Lower leg skin (tissue), 4 donors: Measurements from ENCODE around the gene BICDL1. TPM values are rescaled to one million over a fixed set of nuclear protein-coding genes. Genes with fewer than 3 reads are reported as not detected.

Experiments
- DNase-seq, 2 donors: peaks; one replicate each; pipeline ENCODE4 v3.0.0-alpha.2; 2019; ENCODE audit warnings: low spot score in 2 of 2
- H3K4me3 ChIP-seq: fragments of 200-600 bp; sonication (generic); 2 replicates; pipeline ENCODE4 v1.5.1; 2017; ENCODE audit warnings: mild to moderate bottlenecking, low read depth; ENCODE audit not compliant: poor library complexity, severe bottlenecking
- CTCF ChIP-seq, 3 donors: fragments of 450-650 bp; IDR thresholded peaks; one replicate each; pipeline ENCODE4 v1.5.1; 2016; ENCODE audit warnings: antibody characterized with exemption in 3 of 3, mild to moderate bottlenecking in 3 of 3, moderate library complexity in 2 of 3
- POLR2A ChIP-seq, 2 donors: fragments of 450-650 bp; IDR thresholded peaks; one replicate each; pipeline ENCODE4 v1.6.1; 2016 to 2017; ENCODE audit warnings: antibody characterized with exemption in 2 of 2, mild to moderate bottlenecking in 1 of 2, moderate library complexity in 1 of 2
- WGBS, 2 donors: methylation state at CpG; one replicate each; pipeline ENCODE4 v1.1.5; 2018; 5-methylcytosine and 5-hydroxymethylcytosine counted together
- intact Hi-C: fragments of 100-400 bp; cut with DNase I; formaldehyde crosslinking; loops from one replicate; pipeline ENCODE4 v1.15.0; 2023; ENCODE audit warnings: low total_unique reads
- total RNA-seq, 4 donors: library from RNA; depleted of rRNA; stranded (reverse); fragments of >200 nt; gene quantifications; one replicate each; pipeline ENCODE4 v1.1.0, GENCODE V29; 2016

BICDL1 gene
- total RNA-seq, 4 donors from 2014 or later, result 98.2 to 190 (median 131) TPM

- TF ChIP-seq POLR2A (IDR thresholded peaks at IDR 0.05) (no peak), CTCF (IDR thresholded peaks at IDR 0.05) (no peak)
- intact Hi-C loops, result no loop called here
- 88 to 95% methylated on average over 3 of the region's 3 CpGs for WGBS, 2 donors
- H3K4me3 ChIP-seq, result no peak overlapping the region
- no peak for DNase-seq
Measured at GRCh38 chr12:120051535-120051934, 62.5 kb downstream of the BICDL1 start.

- no peak for TF ChIP-seq POLR2A (IDR thresholded peaks at IDR 0.05)
- TF ChIP-seq CTCF (IDR thresholded peaks at IDR 0.05), result no peak
- WGBS, 2 donors, result 63% methylated on average over 4 of the region's 4 CpGs
- no peak overlapping the region for H3K4me3 ChIP-seq
- intact Hi-C loops, result no loop called here
- peak in 1 of 2 donors; percentile 39 for DNase-seq
Measured at GRCh38 chr12:120054293-120054692, 65.3 kb downstream of the BICDL1 start.

GRCh38 chr12:120055231-120056000 lies 66.4 kb downstream of the BICDL1 start:
- no peak overlapping the region for H3K4me3 ChIP-seq
- WGBS, 2 donors, result 45 to 51% methylated on average over 2 of the region's 2 CpGs
- intact Hi-C loops, result no loop called here
- DNase-seq, result no peak
- no peak for TF ChIP-seq POLR2A (IDR thresholded peaks at IDR 0.05)
- TF ChIP-seq CTCF (IDR thresholded peaks at IDR 0.05), result no peak

- no peak overlapping the region for H3K4me3 ChIP-seq
- no peak for TF ChIP-seq CTCF (IDR thresholded peaks at IDR 0.05)
- TF ChIP-seq POLR2A (IDR thresholded peaks at IDR 0.05), result no peak
- DNase-seq, result peak in 1 of 2 donors; percentile 82
- WGBS, 2 donors, result 64 to 79% methylated on average over 5 of the region's 5 CpGs
- intact Hi-C loops, result no loop called here
Measured at GRCh38 chr12:120056739-120057138, 67.7 kb downstream of the BICDL1 start.

- intact Hi-C loops, result no loop called here
- H3K4me3 ChIP-seq, result no peak overlapping the region
- DNase-seq, result no peak
- WGBS, 2 donors, result 53 to 59% methylated on average over 1 of the region's 1 CpG
- TF ChIP-seq CTCF (IDR thresholded peaks at IDR 0.05) (no peak), POLR2A (IDR thresholded peaks at IDR 0.05) (no peak)
Measured at GRCh38 chr12:120060196-120060595, 71.2 kb downstream of the BICDL1 start.

- no peak overlapping the region for H3K4me3 ChIP-seq
- DNase-seq, result no peak
- intact Hi-C loops, result no loop called here
- TF ChIP-seq POLR2A (IDR thresholded peaks at IDR 0.05), result no peak
- no peak for TF ChIP-seq CTCF (IDR thresholded peaks at IDR 0.05)
- 62 to 75% methylated on average over 5 of the region's 5 CpGs for WGBS, 2 donors
Measured at GRCh38 chr12:120060717-120061116, 71.7 kb downstream of the BICDL1 start.
